GM19240 (cell line): ENCODE measurements around the gene FAM20C.
"Not testable (repeated sequence)": the region's sequence is repeated elsewhere in the genome, so short reads cannot be mapped to it uniquely, and the experiment has no call there.

Experiments
- DNase-seq: peaks from one replicate; pipeline ENCODE4 v3.0.0; 2011; ENCODE audit warnings: low spot score; ENCODE audit not compliant: insufficient read length

FAM20C gene

GRCh38 chr7:240887-241421 lies 48.6 kb downstream of the FAM20C start:
- no peak for DNase-seq

DNA sequence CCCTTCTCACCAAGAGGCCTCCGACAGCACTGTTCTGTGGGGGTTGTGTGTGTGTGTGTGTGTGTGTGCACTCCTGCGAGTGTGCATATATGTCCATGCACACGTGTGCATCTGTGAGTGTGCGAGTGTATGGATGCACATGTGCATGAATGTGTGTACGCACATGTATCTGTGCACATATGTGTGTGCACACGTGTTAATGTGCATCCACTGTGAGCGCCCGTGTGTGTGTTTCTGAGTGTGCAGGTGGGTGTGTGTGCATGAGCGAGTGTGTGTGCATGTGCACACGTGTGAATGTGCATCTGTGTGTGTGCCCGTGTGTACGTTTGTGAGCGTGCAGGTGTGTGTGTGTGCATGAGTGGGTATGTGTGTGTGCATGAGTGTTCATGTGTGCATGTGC lies 49.1 kb downstream of the FAM20C start:
- no peak for DNase-seq

- DNase-seq = not testable (repeated sequence)
These were observed 50.6 kb downstream of the FAM20C start for GRCh38 chr7:242826-243579.

GRCh38 chr7:243580-243978 lies 51.2 kb downstream of the FAM20C start:
- DNase-seq = not testable (repeated sequence)

DNA sequence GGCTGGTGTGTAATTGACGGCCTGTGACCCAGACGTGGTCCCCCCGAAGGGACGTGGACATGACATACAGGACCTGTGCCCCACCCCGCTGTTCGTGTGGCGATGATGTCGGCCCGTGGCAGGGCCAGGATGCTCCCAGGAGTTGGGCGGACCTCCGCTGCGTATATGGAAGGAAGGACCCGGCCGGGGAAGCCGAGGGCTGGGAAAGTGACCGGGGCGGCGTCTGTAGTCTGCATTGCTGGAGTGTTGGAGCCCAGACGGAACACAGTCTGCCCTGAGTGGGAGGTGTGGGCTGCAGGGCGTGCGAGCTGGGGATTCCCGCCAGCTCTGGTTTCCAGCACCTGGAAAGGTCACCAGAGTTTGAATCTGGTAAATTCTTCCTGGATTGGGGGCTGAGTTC lies 52.6 kb downstream of the FAM20C start:
- DNase-seq = no peak

DNA sequence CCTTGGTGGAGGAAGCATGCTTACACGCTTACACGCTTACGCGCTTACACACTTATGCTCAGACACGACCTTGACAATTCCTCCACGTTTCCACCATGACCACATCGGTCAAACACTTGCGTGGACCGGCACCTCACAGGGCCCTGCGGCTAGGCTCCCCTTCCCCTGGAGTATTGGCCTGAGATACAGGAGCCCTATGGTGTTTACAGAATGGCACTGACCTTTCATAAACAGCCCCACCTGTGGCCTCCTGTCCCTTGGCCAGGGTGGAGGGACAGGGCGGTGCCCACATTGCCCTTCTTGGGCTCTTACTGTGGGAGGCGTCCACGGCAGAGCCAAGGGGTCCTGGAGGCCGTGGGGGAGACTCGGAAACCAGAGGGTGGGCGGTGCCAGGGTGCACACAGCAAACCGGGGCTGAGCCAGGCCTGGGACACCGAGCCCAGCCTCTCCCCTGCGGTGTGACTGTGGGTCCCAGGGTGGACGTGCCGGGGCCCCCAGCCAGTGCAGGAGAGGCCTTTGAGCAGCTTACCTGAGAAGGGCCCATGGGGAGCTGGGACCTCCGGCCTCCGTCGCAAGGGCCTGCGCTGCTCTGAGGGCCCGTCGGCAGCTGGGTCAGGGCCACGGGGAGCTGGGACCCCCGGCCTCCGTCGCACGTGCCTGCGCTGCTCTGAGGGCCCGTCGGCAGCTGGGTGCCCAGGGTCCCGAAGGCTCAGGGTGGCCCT lies 53.4 kb downstream of the FAM20C start:
- no peak for DNase-seq

GRCh38 chr7:246451-246850 lies 54.1 kb downstream of the FAM20C start:
- DNase-seq = no peak

GRCh38 chr7:247181-247580 lies 54.8 kb downstream of the FAM20C start:
- no peak for DNase-seq

GRCh38 chr7:247636-248035 lies 55.3 kb downstream of the FAM20C start:
- no peak for DNase-seq

DNA sequence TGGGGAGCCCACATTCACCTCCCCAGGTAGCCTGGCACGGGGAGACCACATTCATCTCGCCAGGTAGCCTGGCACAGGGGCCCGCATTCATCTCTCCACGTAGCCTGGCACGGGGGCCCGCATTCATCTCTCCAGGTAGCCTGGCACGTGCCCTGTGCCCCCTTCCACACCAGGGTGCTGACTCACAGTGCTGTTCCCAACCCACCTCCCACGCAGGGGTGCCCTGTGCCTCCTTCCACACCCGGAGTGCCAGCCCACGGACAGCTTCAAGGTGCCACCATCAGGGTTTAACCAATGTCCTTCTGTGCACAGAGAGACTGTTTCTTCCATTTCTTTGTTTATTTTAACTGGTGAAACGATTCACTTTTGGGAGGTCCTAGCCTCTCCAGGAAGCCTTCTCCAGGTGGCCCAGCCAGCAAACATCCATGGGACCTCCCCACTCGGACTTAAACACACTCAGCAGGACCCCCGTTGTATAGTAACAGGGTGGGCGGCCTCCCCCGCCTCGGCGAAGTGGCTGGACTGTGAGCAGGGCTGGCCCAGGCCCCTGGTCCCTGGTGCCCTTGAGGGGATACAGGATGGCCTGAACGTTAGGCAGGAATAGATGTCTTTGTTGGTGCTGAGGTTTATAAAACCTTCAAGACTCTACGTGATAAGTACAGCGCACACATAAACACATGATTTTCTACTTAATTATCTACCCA lies 56.5 kb downstream of the FAM20C start:
- no peak for DNase-seq

DNA sequence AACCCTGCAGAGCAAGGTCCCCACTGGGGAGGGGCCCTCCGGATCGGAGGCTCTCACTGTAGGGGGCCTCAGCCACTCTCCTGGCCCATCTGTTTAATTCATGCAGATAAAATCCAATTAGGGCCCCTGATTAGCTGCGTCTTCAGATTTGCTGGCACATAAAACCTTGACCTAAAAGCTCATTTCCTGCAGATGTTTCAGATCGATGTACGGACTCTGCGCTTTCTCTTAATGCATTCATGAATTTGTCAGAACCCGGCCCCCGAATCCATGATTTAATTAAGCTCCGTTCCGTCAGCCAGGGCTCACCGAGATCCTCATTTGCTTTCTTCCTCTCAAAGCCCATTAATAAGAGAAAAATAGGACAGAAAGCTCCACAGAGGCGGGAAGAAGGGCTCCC lies 57.6 kb downstream of the FAM20C start:
- no peak for DNase-seq

DNA sequence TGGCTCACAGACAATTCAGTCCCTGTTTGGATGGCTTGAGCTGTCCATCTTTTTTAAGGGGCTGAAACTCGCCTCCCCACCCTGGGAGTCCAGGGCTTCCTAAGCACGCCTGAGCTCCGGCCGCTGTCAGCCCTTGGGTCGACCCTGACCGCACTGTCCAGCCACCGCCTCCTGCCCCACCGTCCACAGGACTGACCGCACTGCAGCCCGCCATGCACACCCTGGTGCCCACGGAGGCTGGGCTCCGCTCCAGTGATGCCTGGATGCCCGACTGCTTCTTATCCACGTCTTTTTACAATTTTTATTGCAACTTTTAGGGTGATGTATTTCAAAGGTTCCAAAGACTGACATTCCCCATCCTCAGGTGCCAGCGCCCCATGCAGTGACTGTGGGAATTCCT lies 58.2 kb downstream of the FAM20C start:
- DNase-seq = no peak

DNA sequence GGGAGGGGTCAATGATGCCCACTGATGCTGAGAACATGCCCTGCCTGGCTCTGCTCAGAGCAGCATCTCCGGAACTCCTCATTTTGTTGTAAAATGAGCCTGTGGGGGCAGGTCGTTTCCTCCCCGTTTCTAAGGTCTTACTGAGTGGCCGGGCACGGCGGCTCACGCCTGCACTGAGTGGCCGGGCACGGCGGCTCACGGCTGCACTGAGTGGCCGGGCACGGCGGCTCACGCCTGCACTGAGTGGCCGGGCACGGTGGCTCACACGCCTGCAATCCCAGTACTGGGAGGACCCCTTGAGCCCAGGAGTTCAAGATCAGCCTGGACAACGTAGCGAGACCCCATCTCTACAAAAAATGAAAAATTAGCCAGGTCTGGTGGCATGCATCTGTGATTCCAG lies 58.6 kb downstream of the FAM20C start:
- no peak for DNase-seq

GRCh38 chr7:251446-252175 lies 59.2 kb downstream of the FAM20C start:
- DNase-seq = no peak

DNA sequence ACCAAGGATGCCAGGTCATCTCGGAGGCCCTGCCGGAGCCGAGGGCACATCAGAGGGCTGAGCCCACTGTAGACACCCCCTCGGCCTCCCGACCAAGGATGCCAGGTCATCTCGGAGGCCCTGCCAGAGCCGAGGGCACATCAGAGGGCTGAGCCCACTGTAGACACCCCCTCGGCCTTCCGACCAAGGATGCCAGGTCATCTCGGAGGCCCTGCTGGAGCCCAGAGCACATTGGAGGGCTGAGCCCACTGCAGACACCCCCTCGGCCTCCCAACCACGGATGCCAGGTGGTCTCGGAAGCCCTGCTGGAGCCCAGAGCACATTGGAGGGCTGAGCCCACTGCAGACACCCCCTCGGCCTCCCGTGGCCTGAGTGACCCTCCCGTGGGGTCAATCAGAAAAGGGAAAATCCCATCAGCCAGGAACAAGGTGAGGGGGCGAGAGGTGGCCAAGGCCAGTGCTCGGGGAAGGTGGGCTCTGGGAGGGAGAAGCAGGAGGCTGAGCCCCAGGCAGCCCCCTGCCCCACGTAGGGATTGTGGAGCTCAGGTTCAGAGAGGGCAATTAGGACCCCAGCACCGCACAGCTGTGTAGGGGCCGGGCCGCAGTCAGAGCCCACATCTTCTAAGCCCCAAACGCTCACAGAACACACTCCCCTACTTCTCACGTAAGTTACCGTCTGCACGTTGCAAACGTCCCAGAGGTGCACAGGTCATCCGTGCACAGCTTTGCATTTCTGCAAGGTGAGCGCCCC lies 60.0 kb downstream of the FAM20C start:
- DNase-seq = no peak

DNA sequence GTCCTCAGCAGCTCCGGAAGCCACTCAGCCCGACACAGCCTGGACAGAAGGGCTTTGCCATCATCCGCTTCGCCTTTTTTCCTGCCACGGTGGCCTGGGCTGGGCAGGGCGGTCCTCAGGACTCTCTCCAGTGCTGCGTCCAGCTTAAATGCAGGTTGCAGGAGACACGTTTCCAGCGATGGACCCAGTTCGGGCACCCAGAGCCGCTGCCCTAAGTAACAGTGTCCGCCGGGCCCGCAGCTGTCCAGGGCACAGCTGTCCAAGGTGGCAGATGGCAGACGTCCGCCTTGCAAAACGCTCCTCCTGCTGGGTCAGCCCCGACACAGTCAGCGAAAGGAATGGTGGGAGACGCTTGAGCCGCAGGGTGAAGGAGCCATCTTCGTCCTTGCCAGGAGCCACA lies 60.6 kb downstream of the FAM20C start:
- no peak for DNase-seq

GRCh38 chr7:253581-254336 lies 61.4 kb downstream of the FAM20C start:
- no peak for DNase-seq

DNA sequence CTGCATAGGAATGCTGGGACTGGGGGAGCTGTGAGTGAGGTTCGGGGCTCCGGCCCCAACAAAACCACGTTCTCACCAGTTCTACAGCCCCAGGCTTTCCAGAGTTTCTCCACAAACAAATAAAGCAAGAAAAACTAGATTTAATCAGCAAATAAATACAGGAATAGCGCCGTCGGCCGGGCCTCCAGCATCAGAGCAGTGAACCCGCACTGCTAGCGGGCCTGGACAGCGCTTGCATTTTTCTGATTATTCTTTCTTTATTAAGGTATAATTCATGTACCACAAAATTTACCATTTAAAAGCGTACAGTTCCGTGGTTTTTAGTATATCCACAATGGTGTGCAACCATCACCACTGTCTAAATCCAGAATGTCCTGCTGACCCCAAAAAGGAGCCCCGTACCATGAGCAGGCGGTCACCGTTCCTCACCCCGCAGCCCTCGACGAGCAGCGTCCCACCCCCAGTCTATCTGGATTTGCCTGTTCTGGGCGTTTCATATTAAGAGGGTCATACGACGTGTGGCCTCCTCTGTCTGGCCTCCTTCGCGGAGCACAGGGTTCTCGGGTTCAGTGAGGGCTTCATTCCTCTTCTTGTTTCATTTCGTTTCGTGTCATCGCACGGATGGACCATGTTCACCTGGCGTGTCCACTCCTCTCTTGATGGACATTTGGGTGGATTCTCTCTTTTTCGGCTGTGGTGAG lies 62.1 kb downstream of the FAM20C start:
- DNase-seq = no peak

DNA sequence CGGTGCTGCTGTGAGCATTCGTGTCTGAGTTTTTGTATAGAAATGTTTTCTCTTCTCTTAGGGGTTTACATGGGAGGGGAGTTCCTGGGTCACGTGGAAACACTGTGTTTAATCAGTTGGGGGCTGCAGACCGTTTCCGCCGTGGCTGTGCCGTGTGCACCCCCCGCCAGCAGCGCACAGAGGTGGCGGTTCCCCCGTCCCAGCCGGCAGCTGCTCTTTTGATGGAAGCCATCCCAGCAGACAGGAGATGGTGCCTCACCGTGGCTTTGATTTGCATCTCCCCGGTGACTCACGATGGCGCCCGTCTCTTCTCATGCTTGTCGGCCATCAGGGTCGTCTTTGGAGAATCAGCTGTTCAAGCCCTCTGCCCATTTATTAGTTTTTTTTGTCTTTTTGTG lies 62.7 kb downstream of the FAM20C start:
- DNase-seq = no peak
